Stimulated activated CD8-positive, alpha-beta memory T cell treated with anti-CD3 and anti-CD28 coated beads, Interleukin-4, amount 100 ng/mL, for 1 hour (primary cell): ENCODE measurements around the gene PPP1R14C.

Experiments used
- DNase-seq, 2 donors: peaks; one replicate each; pipeline ENCODE4 v3.0.0-alpha.2; 2020; ENCODE audit warnings: low read depth in 2 of 2, low spot score in 1 of 2

The PPP1R14C gene

DNA sequence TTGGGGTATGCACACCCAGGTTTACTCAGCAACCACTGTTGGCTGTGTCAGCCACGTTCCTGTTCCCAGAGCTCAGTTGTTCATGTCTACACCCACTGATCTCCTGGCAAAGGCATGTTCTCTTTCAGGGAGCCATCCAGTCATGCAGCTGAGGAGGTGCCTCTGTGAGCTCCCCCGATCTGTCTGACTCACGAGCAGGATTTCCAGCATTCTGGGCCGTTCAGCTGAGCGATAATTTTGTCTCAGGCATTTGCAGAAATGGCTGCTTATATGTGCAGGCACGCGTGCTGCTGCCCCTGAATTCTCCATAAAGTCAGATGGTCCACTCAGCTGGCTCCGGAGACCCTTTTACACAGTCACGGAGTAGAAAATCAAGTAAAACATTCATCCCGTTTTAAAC lies 147.6 kb downstream of the PPP1R14C start:
- DNase-seq = no peak

DNA sequence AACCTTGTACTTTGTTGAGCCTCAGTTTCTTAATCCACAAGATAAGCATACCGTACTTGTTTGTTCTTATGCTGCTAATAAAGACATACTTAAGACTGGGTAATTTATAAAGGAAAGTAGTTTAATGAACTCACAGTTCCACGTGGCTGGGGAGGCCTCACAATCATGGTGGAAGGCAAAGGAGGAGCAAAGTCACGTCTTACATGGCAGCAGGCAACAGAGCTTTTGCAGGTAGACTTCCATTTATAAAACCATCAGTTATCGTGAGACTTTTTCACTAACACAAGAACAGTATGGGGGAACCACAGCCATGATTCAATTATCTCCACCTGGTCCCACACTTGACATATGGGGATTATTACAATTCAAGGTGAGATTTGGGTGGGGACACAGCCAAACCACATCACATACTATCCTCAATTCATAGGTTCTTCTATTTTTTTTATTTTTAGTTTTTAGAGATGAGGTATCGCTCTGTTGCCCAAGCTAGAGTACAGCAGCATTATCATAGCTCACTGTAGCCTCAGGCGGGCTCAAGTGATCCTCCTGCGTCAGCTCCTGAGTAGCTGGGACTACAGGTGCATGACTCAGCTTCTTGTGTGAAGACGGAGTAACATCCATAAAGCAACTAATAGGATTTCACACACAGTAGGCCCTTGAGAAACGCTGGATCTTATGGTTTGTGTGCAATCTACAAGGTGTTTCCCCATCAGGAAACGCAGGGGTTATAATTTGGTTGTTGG lies 149.3 kb downstream of the PPP1R14C start:
- DNase-seq = no peak

DNA sequence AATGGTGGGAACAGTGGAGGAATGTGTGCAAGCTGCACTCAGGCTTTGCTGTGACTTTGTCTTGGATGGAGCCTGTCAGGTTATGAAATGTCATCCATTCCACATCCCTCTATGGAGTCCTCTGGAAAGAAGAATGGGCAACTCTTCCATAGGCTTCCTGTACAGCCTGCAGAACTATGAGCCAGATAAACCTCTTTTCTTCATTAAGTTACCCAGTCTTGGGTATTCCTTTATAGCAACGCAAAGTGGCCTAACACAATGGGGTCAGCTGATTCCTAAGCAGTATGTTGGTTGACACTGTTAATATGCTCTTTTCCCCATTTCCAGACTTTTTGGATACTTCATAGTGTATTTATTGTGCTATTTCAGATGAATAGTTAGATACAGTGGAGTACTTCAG lies 150.2 kb downstream of the PPP1R14C start:
- no peak for DNase-seq

DNA sequence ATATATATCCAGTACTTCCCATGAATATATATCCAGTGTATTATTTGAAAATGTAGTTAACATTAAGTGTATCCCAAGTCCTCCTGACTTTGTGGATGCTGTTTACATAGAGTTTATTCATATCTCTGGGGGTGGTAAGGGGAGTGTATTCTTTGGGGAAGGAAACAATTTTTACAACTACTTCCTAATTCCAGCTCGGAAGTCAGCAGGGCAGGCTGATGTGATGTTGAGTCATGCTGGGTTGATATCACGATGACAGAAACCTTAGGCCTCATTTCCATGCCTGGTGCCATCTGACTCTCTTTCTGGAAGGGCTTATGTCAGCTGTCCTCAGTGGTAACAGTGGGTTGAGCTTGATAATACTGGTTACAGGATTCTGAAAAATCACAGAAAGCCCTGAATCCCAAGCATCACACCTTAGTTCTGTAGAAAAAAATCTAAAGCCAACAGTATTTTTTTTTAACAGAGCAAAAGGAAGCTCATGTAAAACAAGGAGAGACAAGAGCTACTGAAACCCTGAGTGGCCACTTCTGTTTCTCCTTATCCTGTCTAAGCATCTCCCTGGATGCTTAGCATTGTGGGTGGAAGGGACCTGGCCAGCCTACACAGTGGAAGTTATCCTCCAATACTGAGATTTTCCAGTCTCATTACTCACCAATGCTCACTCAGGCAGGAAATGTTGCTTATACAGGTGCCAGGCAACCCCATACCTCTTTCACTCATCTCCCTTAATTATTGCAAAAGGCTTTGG lies 150.8 kb downstream of the PPP1R14C start:
- no peak for DNase-seq

DNA sequence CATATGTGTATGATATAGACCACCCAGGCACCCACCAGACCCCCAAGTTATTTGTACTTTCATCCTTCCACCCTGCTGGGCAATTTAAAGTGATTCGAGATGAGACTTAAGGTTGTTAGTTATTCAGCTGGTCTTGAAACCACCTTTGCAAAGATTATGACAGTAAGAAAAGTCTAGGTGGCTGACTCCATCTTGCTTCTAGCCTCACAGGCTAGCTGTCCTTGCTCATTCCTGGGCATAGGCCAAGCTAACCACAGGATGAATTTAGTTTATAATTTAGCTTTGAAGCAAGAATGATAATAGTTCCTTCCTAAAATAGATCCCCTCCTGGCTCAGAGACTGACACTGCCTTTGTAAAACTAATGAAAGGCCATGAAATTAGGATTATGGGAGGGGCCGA lies 154.0 kb downstream of the PPP1R14C start:
- no peak for DNase-seq

DNA sequence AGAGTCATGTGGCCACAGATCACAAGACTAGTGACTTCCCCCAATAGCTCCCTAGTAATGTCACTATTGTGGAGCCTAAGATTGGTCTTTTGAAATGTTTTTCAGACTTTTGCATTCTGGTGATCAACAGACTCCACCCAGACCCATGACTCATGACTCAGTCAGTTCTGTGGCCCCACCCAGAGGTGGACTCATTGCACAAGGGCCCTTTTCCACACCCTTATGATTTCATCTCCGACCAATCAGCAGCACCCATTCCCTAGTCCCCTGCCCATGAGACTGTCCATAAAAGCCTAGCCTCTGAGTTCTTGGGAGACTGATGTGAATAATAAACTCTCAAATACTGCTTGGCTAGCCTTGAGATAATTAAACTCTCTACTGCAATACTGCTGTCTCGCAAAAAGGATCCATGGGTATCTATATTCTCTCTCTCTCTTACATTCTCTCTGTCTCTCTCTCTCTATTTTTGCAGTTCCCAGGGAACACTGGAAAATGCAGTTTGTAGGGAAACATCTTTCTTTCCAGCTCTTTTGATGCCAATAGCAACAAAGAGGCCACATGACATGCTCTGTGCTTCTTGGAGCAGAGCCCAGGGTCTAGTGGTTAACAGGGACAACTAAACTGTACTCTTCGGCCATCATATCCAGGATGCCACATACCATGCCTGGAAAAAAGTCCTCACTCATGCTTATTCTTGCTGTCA lies 154.6 kb downstream of the PPP1R14C start:
- DNase-seq = no peak

DNA sequence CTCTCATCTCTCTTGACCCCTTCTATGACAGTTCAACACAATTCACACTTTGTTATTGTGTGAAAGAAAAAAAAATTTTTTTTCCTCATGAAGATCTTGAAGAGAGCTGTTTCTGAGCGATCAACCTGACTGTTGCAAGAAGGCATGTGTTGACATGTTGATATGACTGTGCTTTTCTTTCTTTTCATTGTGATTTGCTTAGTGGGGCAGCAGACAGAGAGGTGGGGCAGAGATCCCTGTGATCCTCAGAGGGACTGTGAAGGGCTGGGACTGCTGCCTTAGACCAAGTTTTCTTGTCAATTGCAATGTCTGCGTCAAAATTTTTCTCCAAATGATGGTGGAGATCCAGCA lies 155.2 kb downstream of the PPP1R14C start:
- no peak for DNase-seq

DNA sequence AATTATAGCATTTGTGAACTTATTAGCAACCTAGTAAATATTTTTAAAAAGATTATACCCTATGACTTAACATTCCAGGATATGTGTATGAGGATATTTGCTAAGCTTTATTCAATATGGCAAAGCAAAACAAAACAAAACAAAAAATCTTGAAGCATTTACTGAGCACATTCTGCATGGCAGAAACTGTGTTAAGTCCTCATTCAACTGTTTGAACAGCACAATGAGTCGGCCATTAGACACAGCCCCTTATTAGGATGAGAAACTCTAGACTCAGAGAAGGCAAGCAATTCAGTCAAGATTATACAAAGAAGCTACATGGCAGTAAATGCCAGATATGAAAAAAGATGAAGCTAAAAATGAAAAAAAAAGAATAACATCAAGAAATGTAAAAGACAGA lies 155.8 kb downstream of the PPP1R14C start:
- DNase-seq = no peak
